Endodermal cell (in vitro differentiated cells): ENCODE measurements around the gene MUC20. TPM values are rescaled to one million over a fixed set of nuclear protein-coding genes. Genes with fewer than 3 reads are reported as not detected.

Source experiments
- DNase-seq: peaks from one replicate; pipeline ENCODE4 v3.0.0-alpha.2; 2017
- H3K27ac ChIP-seq: 2 replicates; pipeline ENCODE4 v1.5.1; 2013; ENCODE audit warnings: mild to moderate bottlenecking, low read depth, low read length, moderate library complexity
- H3K27me3 ChIP-seq: 2 replicates; pipeline ENCODE4 v1.6.1; 2013; ENCODE audit warnings: mild to moderate bottlenecking, low read length, moderate library complexity; ENCODE audit not compliant: insufficient read depth, control insufficient read depth, poor library complexity, severe bottlenecking
- H3K36me3 ChIP-seq: 2 replicates; pipeline ENCODE4 v1.7.0; 2013; ENCODE audit warnings: mild to moderate bottlenecking, low read length, moderate library complexity; ENCODE audit not compliant: control insufficient read depth, insufficient read depth
- H3K4me1 ChIP-seq: one replicate; pipeline ENCODE4 v1.7.0; 2013; ENCODE audit warnings: low read length; ENCODE audit not compliant: control insufficient read depth, insufficient read depth
- H3K4me3 ChIP-seq: 2 replicates; pipeline ENCODE4 v1.5.1; 2013; ENCODE audit warnings: mild to moderate bottlenecking, low read length, moderate library complexity
- H3K9ac ChIP-seq: 2 replicates; pipeline ENCODE4 v1.6.1; 2013; ENCODE audit warnings: mild to moderate bottlenecking, low read length, moderate library complexity; ENCODE audit not compliant: poor library complexity, severe bottlenecking; ENCODE audit errors: extremely low read depth
- H3K9me3 ChIP-seq: 2 replicates; pipeline ENCODE4 v1.6.1; 2013; ENCODE audit warnings: mild to moderate bottlenecking, low read length, moderate library complexity; ENCODE audit not compliant: control insufficient read depth
- H3K27ac Mint-ChIP-seq: 2 replicates; pipeline ENCODE4 v1.8.0; 2020; ENCODE audit warnings: mixed read lengths
- H3K27me3 Mint-ChIP-seq: 2 replicates; pipeline ENCODE4 v1.8.0; 2021; ENCODE audit warnings: mild to moderate bottlenecking, mixed read lengths; ENCODE audit not compliant: insufficient read depth
- H3K36me3 Mint-ChIP-seq: 2 replicates; pipeline ENCODE4 v1.8.0; 2020; ENCODE audit warnings: low read depth, mixed read lengths
- H3K4me1 Mint-ChIP-seq: 2 replicates; pipeline ENCODE4 v1.8.0; 2020; ENCODE audit warnings: mixed read lengths
- H3K4me3 Mint-ChIP-seq: 2 replicates; pipeline ENCODE4 v1.8.0; 2020; ENCODE audit warnings: mild to moderate bottlenecking, moderate library complexity, mixed read lengths
- H3K9me3 Mint-ChIP-seq: 2 replicates; pipeline ENCODE4 v1.8.0; 2020; ENCODE audit warnings: mild to moderate bottlenecking, mixed read lengths
- WGBS, 2 experiments: methylation state at CpG; one replicate each; pipeline versions ENCODE4 v1.1.5 to v1.1.7; 2013; ENCODE audit warnings: missing lambda C conversion rate in 2 of 2, mixed read lengths in 1 of 2; ENCODE audit not compliant: insufficient coverage in 1 of 2, insufficient read length in 1 of 2; 5-methylcytosine and 5-hydroxymethylcytosine counted together
- total RNA-seq, 2 donors: library from RNA; stranded (reverse); fragmentation: NEBNext Ultra II Directional in 1 of 2; extraction: Animal tissue kit (Norgen Biotek cat#: 25700) in 1 of 2; gene quantifications; 2 replicates in 1 of 2; 3 replicates in 1 of 2; pipeline ENCODE4 v1.2.1, GENCODE V29; 2021
- TF ChIP-seq, protein P1 (sequence below): fragments of 200-600 bp; sonication (generic); conservative IDR thresholded peaks from 2 replicates; pipeline ENCODE4 v1.5.0; 2021; ENCODE audit warnings: antibody characterized with exemption, mild to moderate bottlenecking

The MUC20 gene
- total RNA-seq, 2 donors from 2014 or later = 0.89 to 1.3 TPM

DNA sequence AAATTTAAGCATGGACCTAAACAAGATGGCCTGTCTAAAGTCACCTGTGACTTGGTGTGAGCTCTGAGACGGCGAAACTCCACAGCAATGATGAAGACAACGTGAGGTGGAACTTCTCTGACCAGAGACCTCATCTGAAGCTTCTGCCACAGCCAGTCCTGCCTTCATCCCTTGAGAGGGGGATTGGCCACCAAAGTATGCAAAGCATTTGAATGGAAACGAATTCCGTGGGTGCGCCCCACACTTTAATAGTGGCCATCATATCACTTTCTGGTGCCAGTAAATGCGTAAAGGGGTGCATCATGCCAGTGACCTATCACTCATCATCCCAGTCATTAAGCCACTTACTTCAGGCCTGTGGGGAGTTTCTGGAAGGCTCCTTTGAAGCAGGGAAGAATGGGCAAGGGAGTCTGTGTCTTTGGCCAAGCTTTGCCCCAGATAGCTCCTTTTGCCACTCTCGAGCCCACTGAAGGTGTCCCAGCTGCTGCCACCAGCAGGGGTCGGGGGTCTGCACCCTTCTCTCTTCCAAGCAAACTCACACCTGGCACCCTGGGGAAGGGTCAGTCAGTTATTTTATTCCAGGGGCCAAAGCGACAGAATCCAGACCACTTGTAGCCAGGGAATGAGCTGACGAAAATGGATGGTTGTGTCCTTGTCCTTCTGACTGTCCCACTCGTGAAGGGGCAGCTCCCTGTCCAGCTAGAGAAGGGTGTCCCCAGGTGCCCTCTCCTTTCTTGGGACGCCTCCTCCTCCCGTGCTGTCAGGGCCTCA lies 17.7 kb downstream of the MUC20 start:
- TF ChIP-seq, protein P1, sequence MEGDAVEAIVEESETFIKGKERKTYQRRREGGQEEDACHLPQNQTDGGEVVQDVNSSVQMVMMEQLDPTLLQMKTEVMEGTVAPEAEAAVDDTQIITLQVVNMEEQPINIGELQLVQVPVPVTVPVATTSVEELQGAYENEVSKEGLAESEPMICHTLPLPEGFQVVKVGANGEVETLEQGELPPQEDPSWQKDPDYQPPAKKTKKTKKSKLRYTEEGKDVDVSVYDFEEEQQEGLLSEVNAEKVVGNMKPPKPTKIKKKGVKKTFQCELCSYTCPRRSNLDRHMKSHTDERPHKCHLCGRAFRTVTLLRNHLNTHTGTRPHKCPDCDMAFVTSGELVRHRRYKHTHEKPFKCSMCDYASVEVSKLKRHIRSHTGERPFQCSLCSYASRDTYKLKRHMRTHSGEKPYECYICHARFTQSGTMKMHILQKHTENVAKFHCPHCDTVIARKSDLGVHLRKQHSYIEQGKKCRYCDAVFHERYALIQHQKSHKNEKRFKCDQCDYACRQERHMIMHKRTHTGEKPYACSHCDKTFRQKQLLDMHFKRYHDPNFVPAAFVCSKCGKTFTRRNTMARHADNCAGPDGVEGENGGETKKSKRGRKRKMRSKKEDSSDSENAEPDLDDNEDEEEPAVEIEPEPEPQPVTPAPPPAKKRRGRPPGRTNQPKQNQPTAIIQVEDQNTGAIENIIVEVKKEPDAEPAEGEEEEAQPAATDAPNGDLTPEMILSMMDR = peak; percentile 44
- Histone ChIP-seq H3K4me1 (no peaks in the 10 kb centered on the region), H3K9ac (no peak overlapping the region), H3K27ac (no peak overlapping the region), H3K9me3 (no peaks in the 10 kb centered on the region), H3K4me3 (no peak overlapping the region), H3K36me3 (no peaks in the 10 kb centered on the region), H3K27me3 (no peaks in the 10 kb centered on the region)
- no peak for DNase-seq
- Mint-ChIP-seq H3K36me3 (no peaks in the 10 kb centered on the region), H3K27me3 (peaks cover 19% of the 10 kb centered on the region), H3K4me1 (no peaks in the 10 kb centered on the region), H3K9me3 (no peaks in the 10 kb centered on the region), H3K4me3 (no peak overlapping the region), H3K27ac (no peak overlapping the region)
- WGBS, 2 experiments = 89 to 94% methylated on average over 14 of the region's 14 CpGs

DNA sequence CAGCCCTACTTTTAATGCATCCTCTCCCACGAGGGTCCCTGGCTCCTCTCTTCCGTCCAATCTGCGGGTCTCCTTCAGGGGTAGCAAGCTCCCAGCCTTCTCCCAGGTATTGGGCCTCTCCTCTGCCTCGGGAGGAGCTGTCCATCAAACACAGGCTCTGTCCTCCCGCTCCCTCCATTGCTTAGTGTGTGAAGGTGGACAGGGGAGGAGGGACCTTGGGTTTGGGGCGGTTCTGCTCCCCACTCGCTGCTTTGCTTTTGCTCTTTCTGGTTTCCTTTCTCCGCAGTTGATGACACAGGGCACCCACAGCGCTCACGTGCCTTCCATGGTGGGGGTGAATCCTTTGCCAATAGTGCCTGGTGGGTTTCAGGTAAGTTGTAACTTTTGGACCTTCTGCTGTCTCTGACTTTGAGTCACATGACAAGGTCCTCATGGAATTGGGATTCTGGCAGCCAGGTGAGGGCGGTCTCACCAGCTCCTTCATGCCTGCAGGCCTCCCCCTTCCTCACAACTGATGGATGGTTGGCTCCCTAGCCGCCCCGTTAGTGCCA lies 18.9 kb downstream of the MUC20 start:
- no peaks in the 10 kb centered on the region for H3K27me3 ChIP-seq

DNA sequence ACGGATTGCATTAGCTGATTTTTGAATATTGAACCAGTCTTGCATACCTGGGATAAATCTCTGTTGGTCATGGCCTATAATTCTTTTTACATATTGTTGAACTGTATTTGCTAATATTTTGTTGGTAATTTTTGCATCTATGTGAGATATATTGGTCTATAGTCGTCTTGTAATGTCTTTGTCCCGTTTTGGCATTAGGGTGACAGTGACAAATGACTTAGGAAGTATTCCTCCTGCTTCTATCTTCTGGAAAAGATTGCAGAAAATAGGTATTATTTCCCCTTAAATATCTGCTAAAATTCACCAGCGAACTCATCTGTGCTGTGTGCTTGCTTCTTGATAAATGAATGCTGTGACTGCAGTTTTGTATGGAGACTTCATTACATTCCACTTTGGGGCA lies 23.7 kb downstream of the MUC20 start:
- no peak overlapping the region for H3K9ac ChIP-seq
- TF ChIP-seq, protein P1 = no peak
- H3K36me3 Mint-ChIP-seq = peaks cover 4% of the 10 kb centered on the region
- H3K27ac ChIP-seq = no peak overlapping the region
- H3K27me3 Mint-ChIP-seq = peaks cover 61% of the 10 kb centered on the region
- no peaks in the 10 kb centered on the region for H3K9me3 ChIP-seq
- H3K4me1 Mint-ChIP-seq = no peaks in the 10 kb centered on the region
- no peaks in the 10 kb centered on the region for H3K36me3 ChIP-seq
- no peak overlapping the region for H3K27ac Mint-ChIP-seq
- no peak for DNase-seq
- H3K4me3 Mint-ChIP-seq = no peak overlapping the region
- peaks cover 9% of the 10 kb centered on the region for H3K9me3 Mint-ChIP-seq
- H3K4me3 ChIP-seq = no peak overlapping the region
- peaks cover 23% of the 10 kb centered on the region for H3K27me3 ChIP-seq
- 88 to 92% methylated on average over 4 of the region's 4 CpGs for WGBS, 2 experiments
- no peaks in the 10 kb centered on the region for H3K4me1 ChIP-seq

More for the DNA sequence above, 18.9 kb downstream of the MUC20 start:
- Mint-ChIP-seq H3K27me3 (peaks cover 23% of the 10 kb centered on the region), H3K4me3 (no peak overlapping the region), H3K4me1 (no peaks in the 10 kb centered on the region), H3K36me3 (no peaks in the 10 kb centered on the region), H3K9me3 (no peaks in the 10 kb centered on the region), H3K27ac (no peak overlapping the region)
- Histone ChIP-seq H3K4me3 (no peak overlapping the region), H3K27ac (no peak overlapping the region), H3K36me3 (no peaks in the 10 kb centered on the region), H3K4me1 (no peaks in the 10 kb centered on the region), H3K9ac (no peak overlapping the region), H3K9me3 (no peaks in the 10 kb centered on the region)
- TF ChIP-seq, protein P1 = no peak
- no peak for DNase-seq
- WGBS, 2 experiments = 91 to 94% methylated on average over 6 to 10 of the region's 13 CpGs
